Colonic mucosa (tissue), 4 donors: ENCODE data around the gene ZNF140. TPM values are rescaled to one million over a fixed set of nuclear protein-coding genes. Genes with fewer than 3 reads are reported as not detected.

Source experiments
- DNase-seq: peaks from one replicate; pipeline ENCODE4 v3.0.0-alpha.2; 2020
- H3K27ac ChIP-seq: fragments of 200-600 bp; one replicate; pipeline ENCODE4 v1.8.0; 2021
- H3K27me3 ChIP-seq: fragments of 200-600 bp; one replicate; pipeline ENCODE4 v1.8.0; 2021
- H3K36me3 ChIP-seq: fragments of 200-600 bp; one replicate; pipeline ENCODE4 v1.8.0; 2021
- H3K4me1 ChIP-seq: fragments of 200-600 bp; one replicate; pipeline ENCODE4 v1.8.0; 2021; ENCODE audit warnings: mild to moderate bottlenecking
- H3K4me3 ChIP-seq: fragments of 200-600 bp; one replicate; pipeline ENCODE4 v1.8.0; 2021
- H3K9ac ChIP-seq, 2 donors: one replicate each; pipeline ENCODE4 v1.7.0; 2013; ENCODE audit warnings: control low read depth in 2 of 2, low read depth in 2 of 2, low read length in 2 of 2
- H3K9me3 ChIP-seq: fragments of 200-600 bp; one replicate; pipeline ENCODE4 v1.8.0; 2021
- intact Hi-C: fragments of 100-400 bp; cut with DNase I; formaldehyde crosslinking; loops from one replicate; pipeline ENCODE4 v1.14.1; 2022
- total RNA-seq, 2 donors: library from RNA; stranded (reverse); fragmentation: NEBNext Ultra II Directional in 1 of 2; extraction: Animal tissue kit (Norgen Biotek cat#: 25700) in 1 of 2; gene quantifications; one replicate each; pipeline ENCODE4 v1.2.1, GENCODE V29; 2021
- TF ChIP-seq, protein P1 (sequence below): fragments of 200-600 bp; IDR thresholded peaks from one replicate; pipeline ENCODE4 v1.8.0; 2022; ENCODE audit warnings: antibody characterized with exemption, mild to moderate bottlenecking
- donor health status: healthy.
- donor health status: DM: no; HTN: no; CAD: no.
- donor health status: DM: no; HTN: no; CAD: no.

The ZNF140 gene
- total RNA-seq, 2 donors from 2014 or later: 9.4 to 15.6 TPM

- H3K4me1 ChIP-seq: no peaks in the 10 kb centered on the region
Measured at GRCh38 chr12:133108150-133108549, 27.4 kb downstream of the ZNF140 start.

DNA sequence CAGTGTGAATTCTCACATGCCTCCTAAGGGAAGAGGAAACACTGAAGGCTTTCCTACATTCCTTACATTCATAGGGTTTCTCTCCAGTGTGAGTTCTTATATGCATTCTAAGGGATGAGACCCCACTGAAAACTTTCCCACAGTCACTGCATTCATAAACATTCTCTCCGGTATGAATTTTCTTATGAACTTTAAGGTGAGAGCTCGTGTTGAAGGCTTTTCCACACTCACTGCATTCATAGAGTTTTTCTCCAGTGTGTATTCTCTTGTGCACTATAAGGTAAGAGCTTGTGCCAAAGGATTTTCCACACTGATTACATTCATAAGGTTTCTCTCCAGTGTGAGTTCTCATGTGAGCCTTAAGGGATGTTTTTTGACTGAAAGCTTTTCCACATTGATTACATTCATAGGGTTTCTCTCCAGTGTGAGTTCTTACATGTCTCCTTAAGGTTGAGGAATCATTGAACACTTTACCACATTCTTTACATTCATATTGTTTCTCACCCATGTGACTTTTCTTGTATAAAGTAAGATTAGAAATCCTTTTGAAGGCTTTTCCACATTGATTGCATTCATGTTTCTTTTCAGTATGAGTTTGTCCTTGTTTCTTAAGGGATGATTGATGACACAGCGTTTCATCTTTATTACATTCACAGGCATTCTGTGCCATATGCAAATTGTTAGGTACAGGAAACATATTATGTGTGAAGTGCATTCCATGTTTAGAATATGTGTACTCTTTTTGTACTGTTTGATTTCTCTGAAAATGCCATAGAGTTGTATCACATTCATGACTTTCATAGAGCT lies 39.9 kb downstream of the ZNF140 start:
- H3K4me1 ChIP-seq: no peaks in the 10 kb centered on the region
- H3K27ac ChIP-seq: no peak overlapping the region
- H3K9ac ChIP-seq: no peak overlapping the region
- H3K9me3 ChIP-seq: peaks cover 29% of the 10 kb centered on the region
- H3K36me3 ChIP-seq: no peaks in the 10 kb centered on the region
- DNase-seq: no peak
- no peaks in the 10 kb centered on the region for H3K27me3 ChIP-seq
- TF ChIP-seq, protein P1, sequence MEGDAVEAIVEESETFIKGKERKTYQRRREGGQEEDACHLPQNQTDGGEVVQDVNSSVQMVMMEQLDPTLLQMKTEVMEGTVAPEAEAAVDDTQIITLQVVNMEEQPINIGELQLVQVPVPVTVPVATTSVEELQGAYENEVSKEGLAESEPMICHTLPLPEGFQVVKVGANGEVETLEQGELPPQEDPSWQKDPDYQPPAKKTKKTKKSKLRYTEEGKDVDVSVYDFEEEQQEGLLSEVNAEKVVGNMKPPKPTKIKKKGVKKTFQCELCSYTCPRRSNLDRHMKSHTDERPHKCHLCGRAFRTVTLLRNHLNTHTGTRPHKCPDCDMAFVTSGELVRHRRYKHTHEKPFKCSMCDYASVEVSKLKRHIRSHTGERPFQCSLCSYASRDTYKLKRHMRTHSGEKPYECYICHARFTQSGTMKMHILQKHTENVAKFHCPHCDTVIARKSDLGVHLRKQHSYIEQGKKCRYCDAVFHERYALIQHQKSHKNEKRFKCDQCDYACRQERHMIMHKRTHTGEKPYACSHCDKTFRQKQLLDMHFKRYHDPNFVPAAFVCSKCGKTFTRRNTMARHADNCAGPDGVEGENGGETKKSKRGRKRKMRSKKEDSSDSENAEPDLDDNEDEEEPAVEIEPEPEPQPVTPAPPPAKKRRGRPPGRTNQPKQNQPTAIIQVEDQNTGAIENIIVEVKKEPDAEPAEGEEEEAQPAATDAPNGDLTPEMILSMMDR: no peak
- intact Hi-C loops: no loop called here
- no peak overlapping the region for H3K4me3 ChIP-seq

More at GRCh38 chr12:133108150-133108549, 27.4 kb downstream of the ZNF140 start:
- H3K9ac ChIP-seq: no peak overlapping the region
- peaks cover 30% of the 10 kb centered on the region for H3K9me3 ChIP-seq
- no peaks in the 10 kb centered on the region for H3K27me3 ChIP-seq
- TF ChIP-seq, protein P1: no peak
- DNase-seq: no peak
- intact Hi-C loops: no loop called here
- peaks cover 11% of the 10 kb centered on the region for H3K36me3 ChIP-seq
- H3K27ac ChIP-seq: no peak overlapping the region
- no peak overlapping the region for H3K4me3 ChIP-seq

GRCh38 chr12:133124674-133125073 lies 44.0 kb downstream of the ZNF140 start:
- Histone ChIP-seq H3K27me3 (no peaks in the 10 kb centered on the region), H3K36me3 (no peaks in the 10 kb centered on the region)
- TF ChIP-seq, protein P1: no peak

GRCh38 chr12:133129368-133130037 lies 48.8 kb downstream of the ZNF140 start:
- Histone ChIP-seq H3K9ac (peak overlapping the region; percentile 80 to 86), H3K4me3 (peak overlapping the region; percentile 70), H3K27ac (peak overlapping the region; percentile 97), H3K27me3 (no peaks in the 10 kb centered on the region), H3K9me3 (no peaks in the 10 kb centered on the region), H3K36me3 (no peaks in the 10 kb centered on the region), H3K4me1 (no peaks in the 10 kb centered on the region)
- intact Hi-C loops: loop anchor here (5.0 kb wide), 1 partner anchor 47 kb away; the partner anchor contains the start of gene ZNF140
- DNase-seq: no peak
- TF ChIP-seq, protein P1: no peak

More at GRCh38 chr12:133124674-133125073, 44.0 kb downstream of the ZNF140 start:
- H3K9me3 ChIP-seq: peaks cover 18% of the 10 kb centered on the region
- H3K4me1 ChIP-seq: no peaks in the 10 kb centered on the region
- H3K4me3 ChIP-seq: no peak overlapping the region
- H3K27ac ChIP-seq: no peak overlapping the region
- H3K9ac ChIP-seq: no peak overlapping the region
- intact Hi-C loops: no loop called here
- DNase-seq: no peak

DNA sequence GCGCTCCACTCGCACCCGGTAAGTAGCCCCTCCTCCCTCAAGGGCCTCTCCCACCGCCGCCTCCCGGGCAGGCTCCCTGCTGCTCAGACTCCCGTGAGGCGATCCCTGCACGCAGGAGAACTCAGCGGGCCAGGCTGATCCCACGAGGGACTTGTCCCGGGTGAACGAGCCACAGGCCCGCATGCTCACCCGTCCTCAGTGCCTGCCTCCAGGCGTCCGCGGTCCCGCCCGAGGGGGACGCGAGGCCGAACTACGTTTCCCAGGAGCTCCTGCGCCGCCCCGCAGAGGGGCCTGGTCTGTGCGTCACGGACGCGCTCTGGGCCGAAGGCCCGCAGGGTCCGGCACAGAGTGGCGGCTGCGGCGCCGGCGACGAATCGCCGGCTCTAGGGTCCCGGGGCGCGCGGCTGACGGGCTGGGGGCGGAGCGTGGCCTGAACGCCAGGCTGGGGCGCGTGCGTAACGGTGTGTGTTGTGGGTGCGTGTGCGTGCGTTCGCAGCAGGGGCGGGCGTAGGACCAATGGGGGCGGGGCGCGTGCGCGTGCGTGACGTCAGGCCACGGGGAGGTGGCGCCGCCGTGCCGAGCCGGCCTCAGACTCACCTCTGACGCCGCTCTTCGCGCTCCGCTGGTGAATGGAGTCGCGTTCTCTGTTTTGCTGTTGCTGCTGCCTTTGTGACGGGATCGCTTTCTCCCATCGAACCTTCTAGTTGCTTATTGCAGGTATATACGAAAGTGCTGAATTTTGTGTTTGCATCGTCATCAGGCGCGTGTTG lies 49.5 kb downstream of the ZNF140 start, which contains the start of the genes ZNF10 and ZNF891:
TSS of gene ZNF10 (plus strand) at position 590 of the 770 bp plus-strand sequence. CDS start 13,866 bp downstream, outside the sequence.
TSS of gene ZNF891 (minus strand) at position 237 of the 770 bp plus-strand sequence. CDS start 8,356 bp downstream, outside the sequence.
- Histone ChIP-seq H3K27me3 (no peaks in the 10 kb centered on the region), H3K27ac (peak within 1 kb of the TSS; percentile 97), H3K36me3 (no peaks in the 10 kb centered on the region), H3K9ac (peak within 1 kb of the TSS; percentile 80 to 86), H3K4me1 (no peaks in the 10 kb centered on the region), H3K9me3 (no peaks in the 10 kb centered on the region), H3K4me3 (peak within 1 kb of the TSS; percentile 70)
- intact Hi-C loops: loop anchor here (5.0 kb wide), 1 partner anchor 48 kb away; the partner anchor contains the start of gene ZNF140
- DNase-seq: peak; percentile 98
- TF ChIP-seq, protein P1: no peak
